Common myeloid progenitor, CD34-positive (primary cell): ENCODE data around the gene OR8S1.
A peak's percentile ranks its signal among the peaks of the same experiment; 100 is the strongest.
"Not testable (repeated sequence)": the region's sequence is repeated elsewhere in the genome, so short reads cannot be mapped to it uniquely, and the experiment has no call there.

Source experiments
- CTCF ChIA-PET: fragments of 350-600 bp; sonication (Branson Sonifier 250); formaldehyde crosslinking; loops from one replicate; lab custom pipeline; 2021; ENCODE audit warnings: antibody characterized with exemption; lab: Charles Lee
- POLR2A ChIA-PET: fragments of 350-600 bp; sonication (Branson Sonifier 250); formaldehyde crosslinking; loops from one replicate; lab custom pipeline; 2021; ENCODE audit warnings: antibody characterized with exemption; lab: Charles Lee
- DNase-seq, 3 donors: peaks; one replicate each; pipeline versions ENCODE4 v3.0.0 to v3.0.0-alpha.2; 2013
- H3K27ac ChIP-seq, 2 experiments: 1 replicate in 1 of 2; 2 replicates in 1 of 2; pipeline ENCODE4 v1.7.0; 2013; ENCODE audit warnings: inconsistent platforms in 2 of 2, low read length in 2 of 2, mild to moderate bottlenecking in 2 of 2, low read depth in 1 of 2, moderate library complexity in 1 of 2; ENCODE audit not compliant: severe bottlenecking in 2 of 2, insufficient read depth in 1 of 2, poor library complexity in 1 of 2
- H3K27me3 ChIP-seq, 5 experiments: replicated peaks in 2 of 5; 1 replicate in 3 of 5; 2 replicates in 2 of 5; pipeline versions ENCODE4 v1.6.1 to v1.7.0; 2013; ENCODE audit warnings: low read length in 4 of 5, mild to moderate bottlenecking in 2 of 5, moderate library complexity in 2 of 5, inconsistent platforms in 1 of 5; ENCODE audit not compliant: insufficient read depth in 5 of 5, control insufficient read depth in 4 of 5
- H3K36me3 ChIP-seq, 4 experiments: 1 replicate in 2 of 4; 2 replicates in 2 of 4; pipeline versions ENCODE4 v1.6.1 to v1.7.0; 2013; ENCODE audit warnings: low read length in 3 of 4, control low read depth in 1 of 4, mild to moderate bottlenecking in 1 of 4; ENCODE audit not compliant: control insufficient read depth in 4 of 4, insufficient read depth in 4 of 4
- H3K4me1 ChIP-seq, 4 experiments: 1 replicate in 3 of 4; 2 replicates in 1 of 4; pipeline versions ENCODE4 v1.6.1 to v1.7.1; 2013; ENCODE audit warnings: low read length in 3 of 4, mild to moderate bottlenecking in 3 of 4, control low read depth in 1 of 4, inconsistent platforms in 1 of 4, moderate library complexity in 1 of 4; ENCODE audit not compliant: control insufficient read depth in 4 of 4, insufficient read depth in 4 of 4; ENCODE audit errors: control extremely low read depth in 1 of 4
- H3K4me3 ChIP-seq, 7 experiments: 1 replicate in 4 of 7; 2 replicates in 3 of 7; pipeline versions ENCODE4 v1.5.1 to v1.7.0; 2013; ENCODE audit warnings: mild to moderate bottlenecking in 7 of 7, low read length in 6 of 7, moderate library complexity in 6 of 7, inconsistent platforms in 2 of 7, low read depth in 2 of 7, control low read depth in 1 of 7; ENCODE audit not compliant: insufficient read depth in 4 of 7, control insufficient read depth in 1 of 7; ENCODE audit errors: extremely low read depth in 1 of 7
- H3K9me3 ChIP-seq, 5 experiments: 1 replicate in 4 of 5; 2 replicates in 1 of 5; pipeline versions ENCODE4 v1.6.1 to v1.7.1; 2013; ENCODE audit warnings: low read length in 4 of 5, mild to moderate bottlenecking in 2 of 5, inconsistent platforms in 1 of 5, low read depth in 1 of 5, moderate library complexity in 1 of 5; ENCODE audit not compliant: control insufficient read depth in 4 of 5, insufficient read depth in 2 of 5; ENCODE audit errors: control extremely low read depth in 1 of 5
- WGBS: methylation state at CpG from one replicate; pipeline ENCODE4 v1.1.5; 2013; ENCODE audit not compliant: insufficient coverage; 5-methylcytosine and 5-hydroxymethylcytosine counted together

OR8S1 gene

DNA sequence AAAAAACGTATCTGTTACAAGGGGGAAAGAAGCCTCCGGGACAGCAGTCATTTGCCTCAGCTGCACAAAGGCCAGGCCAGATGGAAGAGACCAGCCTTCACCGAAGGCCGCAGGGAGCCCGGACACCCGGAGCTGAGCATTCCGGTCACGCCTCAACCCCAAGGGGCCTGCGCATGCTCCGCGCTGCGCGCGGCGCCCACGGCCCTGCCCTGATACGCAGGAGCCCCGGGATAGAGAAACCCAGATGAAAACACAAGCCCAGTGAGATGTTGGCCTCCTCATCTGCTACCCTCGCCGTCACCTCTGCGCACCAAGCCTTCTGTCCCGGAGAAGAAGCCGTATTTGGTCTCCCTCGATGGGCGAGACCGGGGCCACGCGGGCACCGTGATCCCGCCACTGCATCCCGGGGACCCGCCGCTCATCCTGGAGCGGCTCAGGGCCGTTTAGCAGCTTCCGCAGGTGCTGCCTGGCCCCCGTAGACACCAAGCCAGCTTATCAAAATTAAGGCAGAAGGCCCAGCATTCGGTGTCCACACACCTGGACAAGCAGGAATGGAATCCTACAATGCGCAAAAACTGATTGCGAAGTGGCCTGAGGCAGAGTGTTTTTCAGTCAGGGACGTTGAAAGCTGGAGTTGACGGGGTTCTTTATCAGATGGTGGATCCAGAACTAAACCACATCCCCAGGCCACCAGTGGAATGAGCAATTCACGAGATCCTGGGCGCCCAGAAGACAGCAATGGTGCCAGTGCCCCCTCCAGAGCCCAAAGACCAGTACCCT, 2.6 kb downstream of the OR8S1 start:
- no peak overlapping the region for H3K27ac ChIP-seq
- ChIA-PET POLR2A (no interaction called here), CTCF (no interaction called here)
- H3K27me3 ChIP-seq = peaks cover 0 to 2% (median 0%) of the 10 kb centered on the region in 5 experiments
- no peaks in the 10 kb centered on the region for H3K9me3 ChIP-seq
- no peaks in the 10 kb centered on the region for H3K4me1 ChIP-seq
- no peaks in the 10 kb centered on the region for H3K36me3 ChIP-seq
- no peak for DNase-seq
- no peak overlapping the region for H3K4me3 ChIP-seq
- WGBS = 96% methylated on average over 42 of the region's 44 CpGs

DNA sequence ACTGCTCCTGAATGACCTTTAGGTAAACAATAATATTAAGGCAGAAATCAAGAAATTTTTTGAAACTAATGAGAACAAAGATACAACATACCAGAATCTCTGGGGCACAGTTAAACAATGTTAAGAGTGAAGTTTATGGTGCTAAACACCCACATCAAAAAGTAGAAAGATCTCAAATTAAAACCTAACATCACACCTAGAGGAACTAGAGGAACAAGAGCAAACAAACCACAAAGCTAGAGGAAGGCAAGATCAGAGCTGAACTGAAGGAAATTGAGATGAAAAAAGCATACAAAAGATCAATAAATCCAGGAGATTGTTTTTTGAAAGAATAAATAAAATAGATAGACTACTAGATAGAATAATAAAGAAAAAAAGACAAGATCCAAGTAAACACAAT, 7.2 kb downstream of the OR8S1 start:
- ChIA-PET CTCF (no interaction called here), POLR2A (no interaction called here)
- peaks cover 0 to 2% (median 0%) of the 10 kb centered on the region in 5 experiments for H3K27me3 ChIP-seq
- DNase-seq = no peak
- no peaks in the 10 kb centered on the region for H3K9me3 ChIP-seq
- H3K36me3 ChIP-seq = no peaks in the 10 kb centered on the region
- H3K27ac ChIP-seq = no peak overlapping the region
- no peak overlapping the region for H3K4me3 ChIP-seq
- no peaks in the 10 kb centered on the region for H3K4me1 ChIP-seq

DNA sequence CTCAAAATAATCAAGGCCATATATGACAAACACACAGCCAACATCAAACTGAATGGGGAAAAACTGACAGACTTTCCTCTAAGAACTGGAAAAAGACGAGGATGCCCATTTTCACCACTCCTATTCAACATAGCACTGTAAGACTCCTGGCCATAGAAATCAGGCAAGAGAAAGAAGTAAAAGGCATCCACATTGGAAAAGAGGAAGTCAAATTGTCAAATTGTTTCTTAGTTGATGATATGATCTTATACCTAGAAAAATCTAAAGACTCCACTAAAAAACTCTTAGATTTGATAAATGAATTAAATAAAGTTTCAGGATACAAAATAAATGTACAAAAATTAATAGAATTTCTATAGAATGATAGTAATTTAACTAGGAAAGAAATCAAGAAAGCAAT, 11.2 kb downstream of the OR8S1 start:
- Histone ChIP-seq H3K4me3 (no peak overlapping the region), H3K36me3 (no peaks in the 10 kb centered on the region), H3K27ac (no peak overlapping the region), H3K4me1 (no peaks in the 10 kb centered on the region), H3K27me3 (peaks cover 0 to 2% (median 0%) of the 10 kb centered on the region in 5 experiments), H3K9me3 (no peaks in the 10 kb centered on the region)
- ChIA-PET POLR2A (no interaction called here), CTCF (no interaction called here)
- WGBS = no CpG with 5 or more reads among the region's 1 CpG
- DNase-seq = peak in 1 of 3 donors; percentile 1

DNA sequence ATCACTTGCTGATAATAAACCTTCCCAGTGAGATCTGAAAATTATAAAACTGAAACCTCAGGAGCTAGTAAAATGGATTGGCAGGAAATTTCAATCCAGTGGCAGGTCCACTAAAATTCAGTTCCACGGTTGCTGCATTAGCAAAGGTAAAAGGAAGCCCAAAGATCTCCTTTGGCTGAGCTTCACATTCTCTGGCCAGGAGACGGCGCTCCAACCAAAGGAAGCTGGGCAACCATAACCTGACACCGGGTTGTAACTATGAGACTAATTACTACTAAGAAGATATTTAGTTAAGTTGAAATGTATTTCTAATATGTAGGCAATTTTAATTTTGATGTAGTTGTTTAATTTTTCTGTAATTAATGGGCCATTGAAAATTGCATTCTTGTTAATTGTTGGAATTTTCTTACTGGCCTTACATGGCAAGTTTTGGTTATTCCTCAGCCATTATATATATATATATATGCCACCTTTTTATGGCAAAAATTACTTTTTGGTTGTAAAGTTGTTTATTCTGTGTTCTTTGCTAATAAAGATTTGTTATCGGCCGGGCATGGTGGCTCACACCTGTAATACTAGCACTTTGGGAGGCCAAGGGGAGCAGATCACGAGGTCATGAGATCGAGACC, 17.0 kb downstream of the OR8S1 start:
- H3K4me1 ChIP-seq = no peaks in the 10 kb centered on the region
- WGBS = 8% methylated on average over 3 of the region's 8 CpGs
- H3K27ac ChIP-seq = no peak overlapping the region
- ChIA-PET CTCF (interaction anchor here (2.1 to 6.2 kb wide), 3 partner anchors 70 to 79 kb away, joined by 5 to 53 read pairs (median 10); no protein-coding TSS in a partner anchor), POLR2A (no interaction called here)
- H3K27me3 ChIP-seq = peaks cover 0 to 7% (median 3%) of the 10 kb centered on the region in 5 experiments
- no peaks in the 10 kb centered on the region for H3K36me3 ChIP-seq
- peak; percentile 29 to 61 (median 60) for DNase-seq
- H3K4me3 ChIP-seq = no peak overlapping the region
- H3K9me3 ChIP-seq = no peaks in the 10 kb centered on the region

DNA sequence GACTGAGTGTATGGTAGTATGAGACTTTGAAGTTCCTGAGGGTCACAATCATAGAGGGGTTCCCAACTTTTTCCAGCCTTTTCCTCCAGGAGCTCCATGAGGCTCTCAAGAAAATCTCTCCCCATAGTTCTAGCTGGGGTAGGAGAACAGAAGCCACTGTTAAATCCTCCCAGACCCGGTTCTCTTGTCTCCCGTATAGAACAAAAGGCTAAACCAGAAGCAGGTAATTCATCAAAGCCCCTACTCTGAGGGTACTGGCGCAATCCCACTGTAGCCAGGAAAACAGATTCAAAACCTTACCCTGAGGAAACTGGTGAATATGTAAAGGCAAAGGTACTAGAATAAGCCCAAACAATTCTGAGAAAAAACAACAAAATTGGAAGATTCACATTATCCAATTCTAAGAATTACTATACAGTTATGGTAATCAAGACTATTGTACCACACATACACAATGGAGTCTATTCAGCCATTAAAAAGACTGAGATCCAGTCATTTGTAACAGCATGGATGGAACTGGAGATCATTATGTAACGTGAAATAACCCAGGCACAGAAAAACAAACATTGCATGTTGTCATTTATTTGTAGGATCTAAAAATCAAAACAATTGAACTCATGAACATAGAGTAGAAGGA, 20.5 kb downstream of the OR8S1 start:
- CTCF ChIA-PET = interaction anchor here (6.2 kb wide), 1 partner anchor 71 kb away, joined by 53 read pairs; no protein-coding TSS in a partner anchor
- Histone ChIP-seq H3K36me3 (no peaks in the 10 kb centered on the region), H3K9me3 (no peaks in the 10 kb centered on the region), H3K4me3 (no peak overlapping the region), H3K27me3 (peaks cover 0 to 5% (median 3%) of the 10 kb centered on the region in 5 experiments), H3K27ac (no peak overlapping the region), H3K4me1 (no peaks in the 10 kb centered on the region)
- WGBS = no CpG with 5 or more reads among the region's 4 CpGs
- DNase-seq = no peak
- POLR2A ChIA-PET = no interaction called here

DNA sequence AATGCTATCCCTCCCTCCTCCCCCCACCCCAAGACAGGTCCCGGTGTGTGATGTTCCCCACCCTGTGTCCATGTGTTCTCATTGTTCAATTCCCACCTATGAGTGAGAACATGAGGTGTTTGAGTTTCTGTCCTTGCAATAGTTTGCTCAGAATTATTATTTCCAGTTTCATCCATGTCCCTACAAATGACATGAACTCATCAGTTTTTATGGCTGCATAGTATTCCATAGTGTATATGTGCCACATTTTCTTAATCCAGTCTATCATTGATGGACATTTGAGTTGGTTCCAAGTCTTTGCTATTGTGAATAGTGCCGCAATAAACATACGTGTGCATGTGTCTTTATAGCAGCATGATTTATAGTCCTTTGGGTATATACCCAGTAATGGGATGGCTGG, 21.6 kb downstream of the OR8S1 start:
- CTCF ChIA-PET, H3K27ac ChIP-seq, H3K4me1 ChIP-seq, H3K27me3 ChIP-seq, DNase-seq, POLR2A ChIA-PET, H3K4me3 ChIP-seq, H3K36me3 ChIP-seq, H3K9me3 ChIP-seq: not testable (repeated sequence)
- WGBS = no CpG with 5 or more reads among the region's 3 CpGs

DNA sequence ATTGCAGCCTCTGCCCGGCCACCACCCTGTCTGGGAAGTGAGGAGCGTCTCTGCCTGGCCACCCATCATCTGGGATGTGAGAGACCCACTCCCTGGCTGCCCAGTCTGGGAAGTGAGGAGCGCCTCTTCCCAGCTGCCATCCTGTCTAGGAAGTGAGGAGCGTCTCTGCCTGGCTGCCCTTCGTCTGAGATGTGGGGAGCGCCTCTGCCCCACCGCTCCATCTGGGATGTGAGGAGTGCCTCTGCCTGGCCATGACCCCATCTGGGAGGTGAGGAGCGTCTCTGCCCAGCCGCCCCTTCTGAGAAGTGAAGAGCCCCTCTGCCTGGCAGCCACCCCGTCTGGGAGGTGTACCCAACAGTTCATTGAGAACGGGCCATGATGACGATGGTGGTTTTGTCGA, 26.2 kb downstream of the OR8S1 start:
- H3K27ac ChIP-seq, CTCF ChIA-PET, DNase-seq, H3K4me1 ChIP-seq, H3K36me3 ChIP-seq, H3K27me3 ChIP-seq, H3K4me3 ChIP-seq, H3K9me3 ChIP-seq, POLR2A ChIA-PET: not testable (repeated sequence)
- WGBS = 97% methylated on average over 6 of the region's 13 CpGs
